COLO668 (cell line): ENCODE results near the gene SESTD1.
"Not testable (repeated sequence)": the region's sequence is repeated elsewhere in the genome, so short reads cannot be mapped to it uniquely, and the experiment has no call there.

Experiments used
- DNase-seq: peaks from one replicate; lab custom pipeline; 2025; ENCODE audit not compliant: unreplicated experiment; lab: John Stamatoyannopoulos, UW

The SESTD1 gene

DNA sequence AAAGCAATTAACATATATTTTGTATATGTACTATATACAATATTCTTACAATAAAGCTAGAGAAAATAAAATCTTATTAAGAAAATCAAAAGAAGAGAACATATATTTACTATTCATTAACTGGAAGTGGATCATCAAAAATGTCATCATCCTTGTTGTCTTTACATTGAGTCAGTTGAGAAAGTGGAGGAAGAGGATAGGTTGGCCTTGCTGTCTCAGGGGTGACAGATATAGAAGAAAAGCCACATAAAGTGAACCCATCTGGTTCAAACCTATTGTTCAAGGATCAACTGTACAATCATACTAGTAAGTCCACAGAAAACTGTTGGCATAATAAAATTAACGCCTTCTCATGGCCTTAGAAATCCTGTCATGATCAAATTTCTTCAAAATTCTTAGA lies 26.6 kb downstream of the SESTD1 start:
- no peak for DNase-seq

DNA sequence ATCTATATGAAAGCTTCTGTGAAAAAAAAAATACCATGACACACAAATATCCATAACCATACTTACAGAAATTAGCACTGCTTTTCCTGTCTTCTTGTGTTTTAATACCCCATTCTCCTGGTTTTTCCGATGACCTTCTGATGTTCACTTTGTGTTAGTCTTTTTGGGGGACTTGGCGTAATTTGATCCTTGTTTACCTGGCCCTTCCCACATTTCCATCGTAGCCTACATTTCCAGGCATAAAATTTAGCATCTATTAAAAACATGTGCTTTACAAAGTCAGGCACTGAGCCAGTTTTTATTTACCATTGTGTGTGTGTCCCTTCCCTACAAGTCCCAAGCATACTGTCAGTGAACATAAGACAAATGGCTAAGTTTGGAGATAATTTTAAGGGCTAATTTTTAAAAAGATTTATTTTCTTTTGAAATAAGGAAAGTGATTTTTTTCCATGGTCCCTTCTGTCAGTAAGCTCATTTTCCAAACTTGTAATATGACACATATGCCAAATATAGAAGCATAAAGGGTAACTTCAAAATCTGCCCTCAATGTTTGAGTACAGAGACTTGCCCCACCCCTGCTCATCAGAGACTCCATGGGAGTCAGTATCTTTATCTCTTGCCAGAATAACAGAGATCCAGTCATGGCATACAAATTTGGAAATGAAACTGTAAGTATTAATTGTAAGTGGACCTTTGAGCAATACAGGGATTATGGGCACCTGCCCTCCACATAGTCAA lies 27.3 kb downstream of the SESTD1 start:
- no peak for DNase-seq

DNA sequence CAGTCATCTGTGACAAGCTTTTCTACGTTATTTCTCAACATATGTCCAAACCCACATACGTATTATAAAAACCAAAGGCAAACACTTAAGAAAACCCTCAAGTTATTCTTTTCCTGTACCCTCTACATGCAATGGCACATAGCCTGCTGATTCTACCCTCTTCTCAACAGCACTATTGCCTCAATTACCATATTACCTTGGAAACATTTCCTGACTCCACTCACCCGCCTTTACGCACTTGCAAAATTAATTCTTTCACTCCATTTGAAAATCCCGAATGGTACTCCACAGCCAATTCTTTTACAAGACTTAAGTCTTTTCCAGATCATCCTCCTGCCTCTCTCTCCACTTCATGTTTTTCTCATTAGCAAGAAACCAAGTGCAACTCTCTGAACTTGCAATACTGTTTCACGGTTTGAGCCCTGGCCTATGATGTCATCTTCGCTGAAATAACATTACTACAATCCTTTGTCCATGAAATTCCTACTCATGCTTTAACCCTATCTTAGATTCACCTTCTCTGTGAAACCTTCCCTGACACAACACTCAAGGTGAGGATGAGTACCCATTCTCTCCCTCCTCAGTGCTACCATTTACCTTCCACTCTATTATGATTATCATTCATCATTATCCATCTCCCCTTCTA lies 29.0 kb downstream of the SESTD1 start:
- no peak for DNase-seq

DNA sequence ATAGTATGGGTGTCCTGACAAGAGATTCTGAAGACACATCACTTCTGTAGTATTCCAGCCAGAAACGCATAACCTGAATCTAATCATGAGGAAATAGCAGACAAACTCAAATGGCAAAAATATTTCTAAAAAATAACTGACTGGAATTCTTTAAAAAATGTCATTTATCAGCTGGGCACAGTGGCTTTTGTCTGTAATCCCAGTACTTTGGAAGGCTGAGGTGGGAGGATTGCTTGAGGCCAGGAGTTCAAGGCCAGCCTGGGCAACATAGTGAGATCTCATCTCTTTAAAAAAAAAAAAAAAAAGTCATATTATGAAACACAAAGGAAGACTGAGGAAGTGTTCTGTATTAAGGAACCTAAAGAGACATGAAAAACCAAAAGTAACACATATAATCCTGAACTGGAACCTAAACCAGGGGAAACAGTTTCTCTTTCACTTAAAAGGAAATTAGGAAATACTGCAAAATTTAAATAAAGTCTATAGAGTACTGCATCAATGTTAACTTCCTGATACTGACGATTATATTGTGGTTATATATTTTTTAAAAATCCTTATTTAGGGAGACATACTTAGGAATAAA lies 29.9 kb downstream of the SESTD1 start:
- no peak for DNase-seq

DNA sequence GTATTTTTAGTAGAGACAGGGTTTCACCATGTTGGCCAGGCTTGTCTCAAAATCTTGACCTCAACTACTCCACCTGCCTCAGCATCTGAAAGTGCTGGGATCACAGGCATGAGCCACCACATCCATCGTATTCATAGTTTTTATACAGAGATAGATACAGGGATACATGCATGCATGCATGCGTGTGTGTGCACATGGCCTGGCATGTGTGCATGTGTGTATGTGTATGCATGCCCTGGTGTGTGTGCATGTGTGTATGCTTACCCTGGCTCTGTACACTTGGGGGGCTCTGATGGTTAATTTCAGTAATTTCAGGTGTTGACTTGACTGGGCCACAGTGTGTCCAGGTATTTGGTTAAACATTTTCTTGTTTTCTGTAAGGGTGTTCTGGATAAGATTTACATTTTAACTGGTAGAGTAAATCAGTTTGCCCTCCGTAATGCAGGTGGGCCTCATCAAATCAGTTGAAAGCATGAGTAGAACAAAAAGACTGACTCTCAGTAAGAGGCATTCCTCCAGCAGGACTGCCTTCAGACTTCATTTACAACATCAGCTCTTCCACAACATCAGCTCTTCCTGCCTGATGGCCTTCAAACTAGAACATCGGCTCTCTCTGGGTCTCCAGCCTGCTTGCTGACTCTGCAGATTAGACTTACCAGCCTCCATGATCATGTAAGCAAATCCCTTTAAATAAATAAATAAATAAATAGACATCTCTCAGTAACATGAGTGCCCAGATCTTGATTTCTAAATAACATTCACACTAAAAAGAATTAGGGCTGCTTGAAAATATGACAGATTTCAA lies 30.8 kb downstream of the SESTD1 start:
- no peak for DNase-seq

DNA sequence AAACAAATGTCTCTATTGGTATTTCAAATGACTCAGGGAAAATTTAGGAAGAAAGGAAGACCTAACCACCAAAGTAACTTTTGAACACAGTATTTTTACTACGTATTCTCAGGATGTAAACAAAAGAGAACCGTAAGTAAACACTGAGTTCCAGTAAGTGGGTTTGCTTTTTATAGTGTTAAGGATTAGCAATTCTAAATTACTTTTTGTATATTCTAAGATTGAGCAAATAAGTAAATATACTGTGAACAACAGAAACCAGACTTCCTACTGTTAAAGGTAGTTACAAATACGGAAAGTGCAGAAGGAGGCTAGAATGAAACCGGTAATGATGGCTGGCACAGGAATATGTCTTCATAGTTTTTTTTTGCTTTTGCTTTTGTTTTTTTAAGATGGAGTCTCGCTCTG lies 31.5 kb downstream of the SESTD1 start:
- no peak for DNase-seq

DNA sequence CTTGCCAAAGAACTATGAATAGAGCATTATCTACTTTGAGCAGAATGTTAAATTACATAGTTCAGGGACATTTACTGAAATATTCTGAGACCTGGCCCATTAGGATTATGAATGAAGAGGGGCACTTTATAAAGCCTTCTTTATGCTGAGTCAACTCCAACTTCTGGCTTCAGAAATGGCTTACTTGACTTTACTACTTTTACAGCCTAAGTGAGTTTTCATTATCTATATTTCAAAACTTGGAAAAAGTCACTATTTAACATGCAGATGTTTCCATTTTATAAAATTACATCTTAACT lies 37.7 kb downstream of the SESTD1 start:
- DNase-seq = no peak

DNA sequence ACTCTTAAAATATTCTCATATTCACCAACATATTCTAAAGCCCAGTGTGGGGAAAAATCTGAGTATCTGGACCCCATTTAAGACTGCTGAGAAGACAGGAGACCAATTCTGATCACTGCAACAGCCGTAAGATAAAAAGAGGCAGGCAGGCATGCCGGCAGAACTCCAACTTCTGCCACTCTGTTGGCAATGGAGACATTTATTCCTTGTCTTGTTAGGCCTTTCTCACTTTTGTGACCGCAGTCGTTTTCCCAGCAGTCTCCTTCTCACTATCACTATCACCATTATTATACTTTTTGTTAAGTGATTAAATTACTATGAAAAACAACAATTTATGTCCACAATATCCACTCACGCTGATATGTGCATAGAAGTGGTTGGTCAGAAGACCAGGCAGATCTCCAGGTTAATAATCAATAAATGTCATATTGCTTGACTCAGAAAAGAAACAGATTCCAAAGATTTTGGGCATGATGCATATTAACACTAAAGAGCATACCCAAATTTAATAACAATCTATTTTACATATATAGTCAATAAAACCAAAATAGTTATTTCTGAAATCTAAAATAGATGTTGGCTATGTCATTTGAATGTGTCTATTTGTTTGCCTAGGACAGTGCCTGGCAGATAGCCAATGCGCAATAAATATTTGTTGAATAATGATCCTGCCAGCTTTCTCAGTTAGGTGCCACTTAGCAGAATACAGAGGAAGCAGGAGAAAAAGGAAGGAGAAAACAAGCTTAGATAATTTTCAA lies 38.2 kb downstream of the SESTD1 start:
- peak; percentile 78 for DNase-seq

DNA sequence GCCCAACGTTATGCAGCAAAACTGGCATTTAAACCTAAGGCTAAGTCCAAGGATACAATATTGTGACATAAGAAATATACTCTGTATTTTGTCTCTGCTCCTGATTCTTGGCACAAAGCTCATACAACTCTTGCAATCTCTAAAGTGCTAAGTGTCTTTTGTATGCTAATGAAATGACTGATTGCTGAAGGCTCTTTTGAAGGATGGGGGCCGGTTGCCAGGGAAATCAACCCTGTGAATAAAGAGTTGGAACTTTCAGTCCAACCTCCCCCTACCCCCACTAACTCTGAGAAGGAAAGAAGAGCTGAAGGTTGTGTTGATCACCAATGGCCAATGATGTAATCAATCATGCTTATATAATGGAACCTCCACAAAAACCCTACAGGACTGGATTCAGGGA lies 40.3 kb downstream of the SESTD1 start:
- no peak for DNase-seq

DNA sequence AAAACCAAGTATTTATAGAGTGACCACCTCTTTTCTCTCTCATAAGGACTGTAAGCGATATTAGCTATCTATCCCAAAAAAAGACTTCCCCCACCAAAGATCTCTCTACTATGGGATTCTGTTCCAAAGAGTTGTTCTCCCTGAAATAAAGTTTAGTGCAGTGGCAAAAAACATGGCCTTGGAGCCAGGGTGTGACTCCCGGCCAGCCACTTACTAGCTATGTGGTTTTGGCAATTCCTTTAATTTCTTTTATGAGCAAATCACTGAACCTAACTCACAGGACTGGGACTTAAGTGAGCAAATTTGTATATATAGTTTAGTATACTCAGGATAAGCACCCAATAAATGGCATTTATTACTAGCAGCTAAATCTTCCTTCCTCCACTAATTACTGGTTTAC lies 42.6 kb downstream of the SESTD1 start:
- DNase-seq = no peak

DNA sequence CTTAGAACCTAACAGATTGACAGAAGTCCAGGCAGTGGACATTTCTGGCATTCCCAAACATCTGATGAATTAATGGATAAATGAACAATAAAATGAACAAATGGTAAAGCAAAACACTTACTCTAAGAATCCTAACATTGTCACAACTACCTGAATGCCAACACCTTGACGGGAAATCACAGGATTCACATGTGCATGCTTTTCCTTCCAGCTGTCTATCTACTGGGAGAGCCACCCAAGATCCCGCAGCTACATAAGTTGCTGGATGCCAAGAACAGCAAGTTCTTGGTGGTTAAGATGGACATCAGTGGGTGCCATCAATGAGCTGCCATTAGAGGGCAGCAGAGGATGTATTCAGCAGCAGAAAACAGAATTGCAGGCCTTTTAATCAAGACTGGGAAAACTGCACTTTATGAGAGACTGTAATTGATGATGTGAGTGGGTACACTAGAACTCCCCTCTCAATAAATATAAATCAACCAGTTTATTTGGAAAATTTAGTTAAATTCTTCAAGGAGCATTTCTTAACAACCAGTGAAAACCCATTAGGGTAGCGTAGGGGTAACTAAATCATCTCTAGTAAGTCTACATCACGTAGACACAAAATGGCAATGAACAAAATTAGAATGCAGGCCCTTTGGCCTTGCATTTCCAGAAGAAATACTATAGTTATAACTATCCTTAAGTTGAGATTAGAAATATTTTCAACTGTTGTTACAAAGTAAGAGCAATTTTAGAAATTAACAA lies 45.6 kb downstream of the SESTD1 start:
- peak; percentile 54 for DNase-seq

DNA sequence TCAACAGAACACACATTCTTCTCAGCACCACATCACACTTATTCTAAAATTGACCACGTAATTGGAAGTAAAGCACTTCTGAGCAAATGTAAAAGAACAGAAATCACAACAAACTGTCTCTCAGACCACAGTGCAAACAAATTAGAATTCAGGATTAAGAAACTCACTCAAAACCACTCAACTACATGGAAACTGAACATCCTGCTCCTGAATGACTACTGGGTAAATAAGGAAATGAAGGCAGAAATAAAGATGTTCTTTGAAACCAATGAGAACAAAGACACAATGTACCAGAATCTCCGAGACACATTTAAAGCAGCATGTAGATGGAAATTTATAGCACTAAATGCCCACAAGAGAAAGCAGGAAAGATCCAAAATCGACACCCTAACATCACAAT lies 50.0 kb downstream of the SESTD1 start:
- not testable (repeated sequence) for DNase-seq

DNA sequence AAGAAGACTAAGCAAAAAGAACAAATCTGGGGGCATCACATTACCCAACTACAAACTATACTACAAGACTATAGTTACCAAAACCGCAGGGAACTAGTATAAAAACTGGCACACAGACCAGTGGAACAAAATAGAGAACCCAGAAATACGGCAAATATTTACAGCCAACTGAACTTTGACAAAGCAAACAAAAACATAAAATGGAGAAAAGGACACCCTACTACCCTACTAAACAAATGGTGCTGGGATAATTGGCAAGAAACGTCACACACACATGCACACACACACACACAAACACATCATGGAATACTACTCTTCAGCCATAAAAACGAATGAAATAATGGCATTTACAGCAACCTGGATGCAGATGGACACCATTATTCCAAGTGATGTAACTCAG lies 53.3 kb downstream of the SESTD1 start:
- DNase-seq = no peak

DNA sequence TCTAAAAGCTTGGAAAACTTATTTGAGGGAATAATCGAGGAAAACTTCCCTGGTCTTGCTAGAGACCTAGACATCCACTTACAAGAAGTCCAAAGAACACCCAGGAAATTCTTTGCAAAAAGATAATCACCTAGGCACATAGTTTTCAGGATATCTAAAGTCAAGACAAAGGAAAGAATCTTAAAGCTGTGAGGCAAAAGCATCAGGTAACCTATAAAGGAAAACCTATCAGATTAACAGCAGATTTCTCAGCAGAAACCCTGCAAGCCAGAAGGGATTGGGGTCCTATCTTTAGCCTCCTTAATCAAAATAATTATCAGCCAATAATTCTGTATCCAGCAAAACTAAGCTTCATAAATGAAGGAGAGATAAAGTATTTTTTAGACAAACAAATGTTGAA lies 56.4 kb downstream of the SESTD1 start:
- not testable (repeated sequence) for DNase-seq

DNA sequence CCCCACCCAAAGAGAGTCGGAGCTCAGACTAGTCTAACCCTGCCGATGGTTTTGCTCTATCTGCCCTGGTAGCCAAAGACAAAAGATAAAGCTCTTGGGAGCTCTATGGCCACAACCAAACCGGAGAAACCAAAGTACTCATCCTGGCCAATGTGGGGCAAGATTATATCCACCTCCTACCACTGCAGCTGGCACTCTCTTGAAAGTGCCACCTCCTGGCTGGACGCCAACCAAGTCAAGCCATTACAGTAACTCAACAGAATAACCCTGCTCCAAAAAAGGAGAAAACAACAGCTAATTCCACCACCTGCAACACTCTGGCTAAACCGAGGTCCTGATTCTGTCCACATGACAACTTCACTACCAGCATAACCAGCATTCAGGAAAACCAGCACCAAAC lies 57.6 kb downstream of the SESTD1 start:
- no peak for DNase-seq

DNA sequence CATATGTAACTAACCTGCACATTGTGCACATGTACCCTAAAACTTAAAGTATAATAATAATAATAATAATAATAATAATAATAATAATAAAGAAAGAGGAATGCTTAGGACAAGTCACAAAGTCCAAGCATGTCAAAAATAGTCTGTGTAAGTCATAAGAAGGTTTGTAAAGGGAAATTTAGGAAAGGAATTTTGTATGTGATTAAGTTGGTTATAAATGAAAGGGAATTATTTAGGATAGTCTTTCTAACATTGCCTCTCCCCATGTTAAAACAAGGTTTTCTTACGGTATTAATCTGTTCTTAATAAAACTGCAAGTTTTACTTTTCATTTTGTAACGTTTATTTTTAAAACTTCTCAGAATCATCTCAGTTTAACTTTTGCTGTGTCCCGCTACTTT lies 62.8 kb downstream of the SESTD1 start:
- DNase-seq = no peak

DNA sequence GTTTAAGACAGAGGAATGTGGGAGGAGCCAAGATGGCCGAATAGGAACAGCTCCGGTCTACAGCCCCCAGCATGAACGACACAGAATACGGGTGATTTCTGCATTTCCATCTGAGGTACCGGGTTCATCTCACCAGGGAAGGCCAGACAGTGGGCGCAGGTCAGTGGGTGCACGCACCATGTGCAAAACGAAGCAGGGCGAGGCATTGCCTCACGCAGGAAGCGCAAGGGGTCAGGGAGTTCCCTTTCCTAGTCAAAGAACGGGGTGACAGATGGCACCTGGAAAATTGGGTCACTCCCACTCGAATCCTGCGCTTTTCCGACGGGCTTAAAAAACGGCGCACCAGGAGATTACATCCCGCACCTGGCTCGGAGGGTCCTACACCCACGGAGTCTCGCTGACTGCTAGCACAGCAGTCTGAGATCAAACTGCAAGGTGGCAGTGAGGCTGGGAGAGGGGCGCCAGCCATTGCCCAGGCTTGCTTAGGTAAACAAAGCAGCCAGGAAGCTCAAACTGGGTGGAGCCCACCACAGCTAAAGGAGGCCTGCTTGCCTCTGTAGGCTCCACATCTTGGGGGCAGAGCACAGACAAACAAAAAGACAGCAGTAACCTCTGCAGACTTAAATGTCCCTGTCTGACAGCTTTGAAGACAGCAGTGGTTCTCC lies 68.6 kb downstream of the SESTD1 start:
- not testable (repeated sequence) for DNase-seq

DNA sequence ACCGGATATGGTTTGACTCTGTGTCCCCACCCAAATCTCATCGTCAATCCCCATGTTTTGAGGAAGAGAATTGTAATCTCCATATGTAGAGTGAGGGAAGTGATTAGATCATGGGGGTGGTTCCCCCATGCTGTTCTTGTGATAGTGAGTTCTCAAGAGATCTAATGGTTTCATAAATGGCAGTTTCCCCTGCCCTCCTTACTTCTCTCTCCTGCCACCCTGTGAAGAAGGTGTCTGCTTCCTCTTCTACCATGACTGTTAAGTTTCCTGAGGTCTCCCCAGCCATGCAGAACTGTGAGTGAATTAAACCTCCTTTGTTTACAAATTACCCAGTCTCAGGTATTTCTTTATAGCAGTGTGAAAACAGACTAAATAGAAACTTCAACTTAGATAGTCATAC lies 69.5 kb downstream of the SESTD1 start:
- DNase-seq = no peak

DNA sequence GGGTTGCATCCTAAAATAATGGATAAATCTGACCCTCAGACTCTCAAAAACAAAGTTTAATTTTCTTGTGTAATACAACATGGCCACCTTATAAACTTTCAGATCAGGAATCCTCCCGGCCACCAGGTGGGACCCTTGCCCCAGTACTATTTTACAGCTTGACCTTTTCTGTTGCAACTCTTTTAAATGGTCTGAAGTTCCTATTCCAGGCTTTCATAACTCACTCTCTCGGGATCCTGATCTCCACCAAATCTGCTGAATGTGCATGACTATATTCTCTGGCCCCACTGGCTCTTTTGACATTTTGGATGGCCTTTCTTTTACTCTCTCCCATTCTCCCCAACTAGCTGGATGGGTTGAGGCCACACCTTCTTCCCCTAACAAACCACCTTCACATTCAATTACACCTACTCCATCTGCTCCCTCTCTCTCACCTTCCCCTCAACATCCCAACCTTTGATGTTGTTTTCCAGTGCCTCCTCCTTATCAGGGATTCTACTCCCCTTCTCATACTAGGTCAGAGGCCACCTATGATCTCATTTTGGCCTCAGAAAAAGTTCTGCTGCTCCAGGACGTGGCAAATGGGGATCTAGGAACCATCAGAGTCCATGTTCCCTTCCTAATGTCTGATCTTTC lies 70.8 kb downstream of the SESTD1 start:
- DNase-seq = no peak
